B cell (primary cell): ENCODE measurements around the gene ULK4.

ENCODE experiments used
- CTCF ChIP-seq: fragments of 200-600 bp; IDR thresholded peaks from one replicate; pipeline ENCODE4 v1.8.0; 2022; ENCODE audit warnings: antibody characterized with exemption, mild to moderate bottlenecking
- EZH2 ChIP-seq: IDR thresholded peaks from 2 replicates; pipeline ENCODE4 v1.6.1; 2012; ENCODE audit warnings: borderline replicate concordance, low read depth, mild to moderate bottlenecking, moderate library complexity, low read length; ENCODE audit not compliant: insufficient read depth, poor library complexity, severe bottlenecking

GRCh38 chr3:41237907-41238306, 724.0 kb downstream of the ULK4 start:
- TF ChIP-seq CTCF (no peak), EZH2 (no peak)
